Mesendoderm (in vitro differentiated cells): ENCODE data around the gene ATXN2.

Source experiments
- DNase-seq: peaks from one replicate; pipeline ENCODE4 v3.0.0; 2013
- H2AK5ac ChIP-seq: 2 replicates; pipeline ENCODE4 v1.6.1; 2013; ENCODE audit warnings: low read length, inconsistent platforms
- H2BK120ac ChIP-seq: 2 replicates; pipeline ENCODE4 v1.6.1; 2013; ENCODE audit warnings: low read depth, mild to moderate bottlenecking, low read length, moderate library complexity, mixed read lengths
- H2BK15ac ChIP-seq: replicated peaks from 2 replicates; pipeline ENCODE4 v1.6.1; 2013; ENCODE audit warnings: low read depth, mild to moderate bottlenecking, moderate library complexity
- H2BK5ac ChIP-seq: 2 replicates; pipeline ENCODE4 v1.6.1; 2013; ENCODE audit warnings: low read length, inconsistent platforms
- H3K18ac ChIP-seq: 2 replicates; pipeline ENCODE4 v1.6.1; 2013; ENCODE audit warnings: mild to moderate bottlenecking, low read length, mixed read lengths
- H3K23ac ChIP-seq: one replicate; pipeline ENCODE4 v1.6.1; 2013; ENCODE audit warnings: low read length
- H3K27ac ChIP-seq: 2 replicates; pipeline ENCODE4 v1.5.1; 2013; ENCODE audit warnings: low read depth, mild to moderate bottlenecking, inconsistent platforms, low read length, moderate library complexity
- H3K27me3 ChIP-seq: 2 replicates; pipeline ENCODE4 v1.6.1; 2013; ENCODE audit warnings: low read length, control low read depth, mild to moderate bottlenecking, inconsistent platforms; ENCODE audit not compliant: insufficient read depth, poor library complexity
- H3K36me3 ChIP-seq: 2 replicates; pipeline ENCODE4 v1.6.1; 2013; ENCODE audit warnings: low read length, inconsistent platforms; ENCODE audit not compliant: control insufficient read depth, insufficient read depth
- H3K4ac ChIP-seq: one replicate; pipeline ENCODE4 v1.6.1; 2013; ENCODE audit warnings: low read depth, mild to moderate bottlenecking, low read length, moderate library complexity
- H3K4me1 ChIP-seq: 2 replicates; pipeline ENCODE4 v1.6.1; 2013; ENCODE audit warnings: low read depth, low read length, inconsistent platforms; ENCODE audit not compliant: control insufficient read depth
- H3K4me2 ChIP-seq: 2 replicates; pipeline ENCODE4 v1.6.1; 2013; ENCODE audit warnings: low read length
- H3K4me3 ChIP-seq: 2 replicates; pipeline ENCODE4 v1.5.1; 2013; ENCODE audit warnings: mild to moderate bottlenecking, low read length
- H3K56ac ChIP-seq: one replicate; pipeline ENCODE4 v1.6.1; 2013; ENCODE audit warnings: low read length
- H3K79me1 ChIP-seq: 2 replicates; pipeline ENCODE4 v1.6.1; 2013; ENCODE audit warnings: low read length, inconsistent platforms
- H3K79me2 ChIP-seq: 2 replicates; pipeline ENCODE4 v1.6.1; 2013; ENCODE audit warnings: mild to moderate bottlenecking, low read length; ENCODE audit not compliant: control insufficient read depth, insufficient read depth
- H3K9ac ChIP-seq: 2 replicates; pipeline ENCODE4 v1.6.1; 2013; ENCODE audit warnings: low read length, inconsistent platforms
- H4K5ac ChIP-seq: one replicate; pipeline ENCODE4 v1.6.1; 2013; ENCODE audit warnings: low read length
- H4K8ac ChIP-seq: one replicate; pipeline ENCODE4 v1.6.1; 2013; ENCODE audit warnings: low read depth, mild to moderate bottlenecking, control low read depth, low read length, moderate library complexity
- WGBS: extraction: QIAGEN DNeasy Blood & Tissue Kit; methylation state at CpG from one replicate; pipeline ENCODE4 v1.1.7; 2013; ENCODE audit warnings: low lambda C conversion rate, missing lambda C conversion rate; ENCODE audit not compliant: insufficient coverage; ENCODE audit errors: extremely low coverage; 5-methylcytosine and 5-hydroxymethylcytosine counted together

ATXN2 gene

GRCh38 chr12:111638556-111638955, 39.4 kb upstream of the ATXN2 start:
- H3K4me3 ChIP-seq, result no peak overlapping the region
- H3K9ac ChIP-seq, result no peak overlapping the region
- H3K4ac ChIP-seq, result no peak overlapping the region
- H2BK15ac ChIP-seq, result no peak overlapping the region
- no peak overlapping the region for H4K5ac ChIP-seq
- WGBS, result no CpG with 5 or more reads among the region's 6 CpGs
- no peak overlapping the region for H3K18ac ChIP-seq
- no peaks in the 10 kb centered on the region for H3K27me3 ChIP-seq
- H4K8ac ChIP-seq, result no peak overlapping the region
- H3K4me1 ChIP-seq, result peaks cover 5% of the 10 kb centered on the region
- H3K56ac ChIP-seq, result no peak overlapping the region
- H2BK5ac ChIP-seq, result no peak overlapping the region
- H3K27ac ChIP-seq, result no peak overlapping the region
- no peak for DNase-seq
- no peaks in the 10 kb centered on the region for H3K36me3 ChIP-seq
- H3K4me2 ChIP-seq, result no peak overlapping the region
- H3K79me2 ChIP-seq, result no peaks in the 10 kb centered on the region
- H3K23ac ChIP-seq, result no peak overlapping the region
- no peak overlapping the region for H2AK5ac ChIP-seq
- no peaks in the 10 kb centered on the region for H3K79me1 ChIP-seq
- no peak overlapping the region for H2BK120ac ChIP-seq

DNA sequence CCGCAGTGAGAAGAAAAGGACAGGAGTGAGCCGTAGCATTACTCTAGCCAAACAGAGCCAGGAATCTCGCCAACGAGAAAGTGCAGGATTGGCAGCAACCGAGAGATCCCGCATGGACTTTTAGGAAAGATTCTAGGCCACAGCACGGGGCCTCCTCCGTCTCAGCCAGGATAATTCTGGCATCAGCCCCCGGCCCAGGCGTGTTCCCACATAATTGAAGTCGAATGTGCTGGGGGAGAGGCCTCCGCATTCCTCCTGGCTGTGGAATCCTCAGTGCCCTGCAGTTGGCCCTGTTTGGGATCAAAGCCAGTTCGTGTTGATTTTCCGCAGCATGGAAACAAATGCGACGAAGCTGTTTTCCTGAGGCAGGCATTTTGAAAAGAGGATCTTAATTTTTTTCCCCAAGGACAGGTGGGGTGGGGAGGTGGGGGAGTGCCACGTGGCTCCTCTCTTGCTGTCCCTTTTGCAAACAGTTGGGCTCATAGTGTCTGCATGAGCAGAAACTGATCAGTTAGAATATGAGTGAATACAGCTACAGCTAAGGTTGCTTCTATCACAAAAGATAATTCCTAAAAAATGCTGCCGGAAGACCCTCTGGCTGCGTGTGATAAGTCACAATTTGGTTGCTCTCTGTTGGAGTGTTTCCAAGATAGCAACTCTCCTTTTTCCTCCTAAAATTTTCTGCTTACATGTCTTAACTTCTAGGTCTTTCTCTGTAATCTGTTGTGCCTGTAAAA, 37.3 kb upstream of the ATXN2 start:
- H3K4ac ChIP-seq, result peak overlapping the region; percentile 60
- no peaks in the 10 kb centered on the region for H3K79me1 ChIP-seq
- H3K79me2 ChIP-seq, result no peaks in the 10 kb centered on the region
- H3K4me3 ChIP-seq, result no peak overlapping the region
- peak overlapping the region; percentile 48 for H3K9ac ChIP-seq
- H2BK15ac ChIP-seq, result no peak overlapping the region
- H3K4me2 ChIP-seq, result no peak overlapping the region
- no peak overlapping the region for H2BK120ac ChIP-seq
- H3K27ac ChIP-seq, result peak overlapping the region; percentile 63
- H2AK5ac ChIP-seq, result no peak overlapping the region
- no peaks in the 10 kb centered on the region for H3K27me3 ChIP-seq
- peak overlapping the region; percentile 83 for H3K23ac ChIP-seq
- no peak overlapping the region for H4K8ac ChIP-seq
- peaks cover 5% of the 10 kb centered on the region for H3K4me1 ChIP-seq
- DNase-seq, result peak; percentile 84
- no peak overlapping the region for H4K5ac ChIP-seq
- no peaks in the 10 kb centered on the region for H3K36me3 ChIP-seq
- no peak overlapping the region for H2BK5ac ChIP-seq
- H3K56ac ChIP-seq, result peak overlapping the region; percentile 59
- peak overlapping the region; percentile 62 for H3K18ac ChIP-seq
- no CpG with 5 or more reads among the region's 19 CpGs for WGBS

- Histone ChIP-seq H3K18ac (no peak overlapping the region), H3K79me2 (no peaks in the 10 kb centered on the region), H3K56ac (no peak overlapping the region), H2BK120ac (no peak overlapping the region), H3K27ac (no peak overlapping the region), H2BK5ac (no peak overlapping the region), H3K4me3 (no peak overlapping the region), H3K4me2 (no peak overlapping the region), H3K9ac (no peak overlapping the region), H3K27me3 (no peaks in the 10 kb centered on the region), H3K4me1 (peaks cover 5% of the 10 kb centered on the region), H3K36me3 (no peaks in the 10 kb centered on the region), H3K79me1 (no peaks in the 10 kb centered on the region), H4K5ac (no peak overlapping the region), H3K23ac (no peak overlapping the region), H3K4ac (no peak overlapping the region), H2BK15ac (no peak overlapping the region), H2AK5ac (no peak overlapping the region), H4K8ac (no peak overlapping the region)
- peak; percentile 16 for DNase-seq
- WGBS, result no CpG with 5 or more reads among the region's 8 CpGs
Measured at GRCh38 chr12:111635524-111635923, 36.4 kb upstream of the ATXN2 start.

- no peak overlapping the region for H3K9ac ChIP-seq
- DNase-seq, result no peak
- no peak overlapping the region for H3K56ac ChIP-seq
- no peak overlapping the region for H2BK15ac ChIP-seq
- H3K4me2 ChIP-seq, result no peak overlapping the region
- no peaks in the 10 kb centered on the region for H3K79me1 ChIP-seq
- no peak overlapping the region for H3K18ac ChIP-seq
- H2AK5ac ChIP-seq, result no peak overlapping the region
- no peaks in the 10 kb centered on the region for H3K27me3 ChIP-seq
- no peak overlapping the region for H3K27ac ChIP-seq
- H2BK5ac ChIP-seq, result no peak overlapping the region
- H3K4me1 ChIP-seq, result no peaks in the 10 kb centered on the region
- no peak overlapping the region for H3K23ac ChIP-seq
- no peak overlapping the region for H3K4ac ChIP-seq
- no peaks in the 10 kb centered on the region for H3K79me2 ChIP-seq
- H4K5ac ChIP-seq, result no peak overlapping the region
- H2BK120ac ChIP-seq, result no peak overlapping the region
- no CpG with 5 or more reads among the region's 7 CpGs for WGBS
- no peak overlapping the region for H4K8ac ChIP-seq
- H3K36me3 ChIP-seq, result no peaks in the 10 kb centered on the region
- no peak overlapping the region for H3K4me3 ChIP-seq
Measured at GRCh38 chr12:111628505-111629260, 29.6 kb upstream of the ATXN2 start.

GRCh38 chr12:111626230-111626629, 27.1 kb upstream of the ATXN2 start:
- H3K79me1 ChIP-seq, result no peaks in the 10 kb centered on the region
- no peak overlapping the region for H4K5ac ChIP-seq
- no peak overlapping the region for H2BK5ac ChIP-seq
- no peak overlapping the region for H3K27ac ChIP-seq
- H4K8ac ChIP-seq, result no peak overlapping the region
- WGBS, result no CpG with 5 or more reads among the region's 6 CpGs
- no peak overlapping the region for H3K23ac ChIP-seq
- H3K27me3 ChIP-seq, result no peaks in the 10 kb centered on the region
- H3K4ac ChIP-seq, result no peak overlapping the region
- no peaks in the 10 kb centered on the region for H3K36me3 ChIP-seq
- H3K4me3 ChIP-seq, result no peak overlapping the region
- H3K4me2 ChIP-seq, result no peak overlapping the region
- H2BK120ac ChIP-seq, result no peak overlapping the region
- no peak overlapping the region for H3K18ac ChIP-seq
- H3K4me1 ChIP-seq, result no peaks in the 10 kb centered on the region
- no peak overlapping the region for H3K56ac ChIP-seq
- H2AK5ac ChIP-seq, result no peak overlapping the region
- H3K79me2 ChIP-seq, result no peaks in the 10 kb centered on the region
- no peak overlapping the region for H3K9ac ChIP-seq
- H2BK15ac ChIP-seq, result no peak overlapping the region
- no peak for DNase-seq
